Ammon's horn (tissue), 1 donor: ENCODE data around the gene PDE4B.
A peak's percentile ranks its signal among the peaks of the same experiment; 100 is the strongest.
"Not testable (repeated sequence)": the region's sequence is repeated elsewhere in the genome, so short reads cannot be mapped to it uniquely, and the experiment has no call there.

Experiments used
- DNase-seq: peaks from one replicate; pipeline ENCODE4 v3.0.0-alpha.2; 2016; ENCODE audit warnings: low spot score

PDE4B gene

GRCh38 chr1:66135161-66135560 is 342.5 kb downstream of the PDE4B start:
- no peak for DNase-seq

- not testable (repeated sequence) for DNase-seq
Observed at GRCh38 chr1:66136423-66136822, 343.7 kb downstream of the PDE4B start.

- no peak for DNase-seq
Observed at GRCh38 chr1:66137235-66137634, 344.5 kb downstream of the PDE4B start.

GRCh38 chr1:66138613-66139012 is 345.9 kb downstream of the PDE4B start:
- no peak for DNase-seq

DNA sequence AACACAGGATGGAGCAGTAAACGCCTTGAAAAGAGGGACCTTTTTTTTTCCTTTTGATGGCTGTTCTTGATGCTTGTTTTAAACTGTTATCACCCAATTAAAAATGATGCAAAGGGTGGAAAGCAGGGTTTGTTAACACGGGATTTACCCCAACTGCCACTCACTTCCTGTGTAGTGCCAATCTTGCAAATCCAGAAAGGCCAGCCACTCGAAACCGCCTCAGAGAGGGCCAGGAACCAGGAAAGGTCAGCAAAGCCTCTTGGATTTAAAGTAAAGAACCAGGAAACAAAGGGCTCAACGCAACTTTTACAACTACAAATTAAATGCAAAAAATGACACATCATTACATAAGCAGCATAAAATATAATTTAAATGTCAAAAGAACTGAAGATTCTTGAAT is 347.4 kb downstream of the PDE4B start:
- DNase-seq, result no peak

DNA sequence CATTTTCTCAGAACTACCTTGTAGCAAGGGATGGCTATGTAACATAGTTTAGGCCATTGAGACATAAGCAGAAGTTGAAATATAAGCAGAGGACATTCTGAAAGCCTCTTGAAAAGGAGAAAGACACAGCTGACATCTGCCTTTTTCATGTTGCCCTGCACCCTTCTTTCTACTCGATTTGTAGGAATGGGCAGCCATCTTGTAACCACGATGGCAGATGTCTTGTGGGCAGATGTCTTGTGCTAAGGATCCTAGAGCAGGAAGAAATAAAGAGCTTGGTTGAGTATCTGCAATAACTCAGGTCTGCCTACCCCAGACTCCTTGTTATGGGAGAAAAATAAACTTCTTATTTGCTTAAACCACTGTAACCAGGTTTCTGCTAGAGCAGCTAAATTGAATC is 351.0 kb downstream of the PDE4B start:
- no peak for DNase-seq

DNA sequence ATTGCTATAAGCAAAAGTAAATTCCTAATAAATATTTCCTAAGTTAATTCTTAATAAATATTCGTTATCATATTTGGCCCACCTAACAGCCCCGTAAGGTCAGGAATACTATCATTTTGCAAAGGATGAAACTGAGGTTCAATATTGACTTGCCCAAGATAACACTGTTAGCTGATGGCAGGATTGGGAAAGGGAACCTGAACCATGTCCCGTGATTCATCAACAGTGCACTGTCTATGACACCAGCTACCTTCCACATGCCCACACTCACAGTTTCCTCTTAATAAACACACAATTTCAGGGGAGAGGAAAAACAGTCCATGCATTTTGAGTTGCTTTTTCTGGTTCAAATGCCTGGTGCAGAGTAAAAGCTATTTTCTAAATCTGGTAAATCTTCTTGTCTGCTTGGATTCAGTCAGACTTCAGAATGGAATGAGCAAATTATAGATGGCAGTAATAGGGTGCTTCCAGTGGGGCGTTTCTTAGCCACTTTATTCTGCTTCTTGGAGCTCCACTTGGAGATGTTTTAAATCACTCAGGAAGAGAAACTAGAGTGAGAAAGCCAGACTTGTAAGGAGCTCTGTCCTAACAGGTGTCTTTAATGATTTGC is 354.6 kb downstream of the PDE4B start:
- no peak for DNase-seq

DNA sequence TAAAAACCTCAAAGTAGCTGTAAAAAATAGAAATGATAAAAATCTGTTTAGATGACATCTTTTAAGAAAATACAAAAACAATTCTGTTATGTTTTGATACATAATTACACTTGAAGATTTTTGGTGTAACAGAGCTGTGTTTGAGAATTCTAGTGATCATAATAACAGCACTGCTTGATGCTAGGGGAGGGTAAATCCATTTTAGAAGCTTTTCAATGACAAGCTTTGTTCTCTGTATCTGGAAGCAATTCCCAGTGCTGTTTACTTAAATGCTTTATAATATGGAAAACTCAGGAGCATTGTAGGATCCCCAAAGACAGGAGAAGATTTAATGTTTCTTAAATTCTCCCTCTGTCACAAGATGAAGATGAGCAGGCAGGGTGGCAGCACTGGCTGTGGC is 359.3 kb downstream of the PDE4B start:
- DNase-seq, result no peak

GRCh38 chr1:66154394-66154793 is 361.7 kb downstream of the PDE4B start:
- DNase-seq, result no peak

DNA sequence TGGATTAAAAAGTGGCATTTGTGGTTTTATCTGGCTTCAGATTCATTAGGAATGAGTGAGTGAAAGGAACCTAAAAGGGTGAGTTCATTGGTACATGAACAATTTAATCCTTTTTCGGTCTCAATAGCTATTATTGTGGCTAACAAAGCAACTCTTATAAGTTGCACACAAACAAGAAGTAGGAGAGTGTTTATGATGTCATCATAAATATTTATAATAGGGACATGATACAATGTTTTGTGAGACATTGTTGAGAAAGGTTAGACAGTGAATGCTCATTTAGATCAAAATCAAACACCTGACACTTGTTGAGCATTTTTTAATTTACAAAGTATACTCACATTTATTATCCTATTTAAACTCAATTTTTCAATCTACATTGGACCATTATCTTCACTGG is 363.4 kb downstream of the PDE4B start:
- peak; percentile 51 for DNase-seq

DNA sequence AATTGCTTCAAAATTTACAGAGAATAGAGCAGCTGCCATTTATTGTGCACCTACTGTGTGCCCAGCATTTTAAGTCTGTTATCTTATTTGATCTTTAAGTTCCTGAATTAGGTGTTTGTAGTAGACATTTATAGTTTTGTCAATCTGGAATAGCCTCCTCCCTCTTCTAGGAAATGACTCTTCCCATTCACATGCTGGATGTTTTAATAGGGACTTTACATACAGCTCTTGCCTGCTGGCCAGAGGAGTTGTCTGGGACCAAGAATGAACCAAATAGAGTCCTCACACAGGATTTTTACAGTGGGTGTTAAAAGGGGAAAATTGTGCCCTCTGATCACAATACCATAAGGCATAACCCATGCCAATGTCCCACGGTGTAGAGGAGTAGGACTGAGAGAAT is 367.1 kb downstream of the PDE4B start:
- no peak for DNase-seq

- no peak for DNase-seq
Observed at GRCh38 chr1:66160719-66161118, 368.0 kb downstream of the PDE4B start.

GRCh38 chr1:66166753-66167152 is 374.1 kb downstream of the PDE4B start:
- no peak for DNase-seq

DNA sequence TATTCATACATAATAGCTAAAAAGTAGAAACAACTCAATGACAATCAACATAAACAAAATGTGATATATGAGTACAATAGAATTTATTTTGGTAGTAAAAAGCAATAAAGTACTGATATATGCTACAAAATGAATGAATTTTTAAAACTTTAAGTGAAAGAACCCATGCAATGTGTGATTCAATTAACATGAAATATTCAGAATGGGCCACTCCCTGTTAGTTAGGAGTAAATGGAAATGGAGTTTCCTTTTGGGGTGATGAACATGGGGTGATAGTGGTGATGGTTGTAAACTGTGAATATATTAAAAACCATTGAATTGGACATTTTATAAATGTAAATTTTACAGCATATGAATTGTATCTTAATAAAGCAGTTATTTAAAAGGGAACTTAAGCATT is 374.6 kb downstream of the PDE4B start:
- no peak for DNase-seq

GRCh38 chr1:66168467-66168887 is 375.8 kb downstream of the PDE4B start:
- peak; percentile 34 for DNase-seq

- peak; percentile 31 for DNase-seq
Observed at GRCh38 chr1:66168948-66169671, 376.4 kb downstream of the PDE4B start.

DNA sequence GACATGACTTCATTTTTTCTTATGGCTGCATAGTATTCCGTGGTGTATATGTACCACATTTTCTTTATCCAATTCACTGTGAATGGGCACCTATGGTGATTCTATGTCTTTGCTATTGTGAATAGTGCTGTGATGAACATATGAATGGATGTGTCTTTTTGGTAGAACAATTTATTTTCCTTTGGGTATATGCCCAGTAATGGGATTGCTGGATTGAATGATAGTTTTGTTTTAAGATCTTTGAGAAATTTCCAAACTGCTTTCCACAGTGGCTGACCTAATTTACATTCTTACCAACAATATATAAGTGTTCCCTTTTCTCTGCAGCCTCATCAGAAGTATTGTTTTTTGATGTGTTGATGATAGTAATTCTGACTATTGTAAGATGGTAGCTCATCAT is 379.6 kb downstream of the PDE4B start:
- peak; percentile 37 for DNase-seq

- DNase-seq, result no peak
Observed at GRCh38 chr1:66175098-66175497, 382.4 kb downstream of the PDE4B start.

GRCh38 chr1:66175581-66175980 is 382.9 kb downstream of the PDE4B start:
- no peak for DNase-seq

DNA sequence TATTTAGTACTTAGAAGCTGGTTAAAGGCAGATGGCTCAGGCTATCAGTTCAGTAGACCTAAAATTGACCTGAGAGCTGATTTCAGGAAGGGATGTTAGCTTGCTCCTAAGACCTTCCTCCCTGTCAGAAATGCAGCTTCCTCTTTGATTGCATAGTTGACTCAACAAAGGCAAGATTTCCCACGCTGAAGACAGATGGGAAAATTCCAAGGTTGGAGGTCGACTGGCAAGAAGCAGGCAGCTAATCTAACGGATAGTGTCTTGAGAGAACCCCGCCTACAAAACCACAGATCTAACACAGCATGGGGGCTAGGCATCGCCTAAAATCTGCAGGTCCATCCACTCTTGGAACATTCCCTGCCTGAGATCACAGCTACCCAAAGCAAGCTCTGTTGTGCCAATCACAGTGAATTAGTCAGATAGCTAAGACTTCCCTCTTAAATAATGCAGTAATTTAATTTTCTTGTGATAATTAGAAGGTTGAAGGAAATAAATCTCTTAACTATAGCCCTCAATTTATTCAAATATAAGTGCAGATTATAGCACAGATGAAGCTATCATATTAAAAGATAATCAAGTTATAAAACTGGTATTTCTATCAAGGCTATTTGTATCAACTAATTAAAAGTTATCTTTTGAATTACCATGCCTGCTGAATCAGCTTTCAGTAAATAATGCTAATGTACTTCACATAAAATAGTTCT is 383.5 kb downstream of the PDE4B start:
- no peak for DNase-seq

- no peak for DNase-seq
Observed at GRCh38 chr1:66176832-66177231, 384.1 kb downstream of the PDE4B start.

GRCh38 chr1:66177510-66177909 is 384.8 kb downstream of the PDE4B start:
- no peak for DNase-seq

DNA sequence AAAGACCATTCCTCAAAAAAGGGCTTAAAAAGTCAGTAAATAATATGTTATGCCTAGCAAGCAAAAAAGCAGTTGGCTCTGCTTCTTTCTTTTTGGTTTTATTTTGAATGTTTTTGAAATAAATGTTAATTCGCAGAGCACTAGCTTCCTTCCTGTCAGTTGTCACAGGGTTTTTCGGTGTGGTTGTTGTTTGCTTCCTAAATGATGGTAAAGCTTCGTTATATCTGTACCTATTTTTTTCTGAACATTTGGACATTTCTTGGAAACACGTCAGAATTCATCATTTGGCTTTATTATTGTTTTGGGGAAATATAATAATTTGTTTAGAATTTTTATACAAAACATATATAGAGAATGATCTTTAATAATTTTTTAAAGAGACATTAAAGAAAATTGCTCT is 389.3 kb downstream of the PDE4B start:
- DNase-seq, result no peak
